ENCODE measurements around the gene ADAMTSL4. TPM values are rescaled to one million over a fixed set of nuclear protein-coding genes. Genes with fewer than 3 reads are reported as not detected.

The ADAMTSL4 gene
- total RNA-seq, 4 donors from 2014 or later, result 30.6 to 76.8 (median 43.3) TPM

DNA sequence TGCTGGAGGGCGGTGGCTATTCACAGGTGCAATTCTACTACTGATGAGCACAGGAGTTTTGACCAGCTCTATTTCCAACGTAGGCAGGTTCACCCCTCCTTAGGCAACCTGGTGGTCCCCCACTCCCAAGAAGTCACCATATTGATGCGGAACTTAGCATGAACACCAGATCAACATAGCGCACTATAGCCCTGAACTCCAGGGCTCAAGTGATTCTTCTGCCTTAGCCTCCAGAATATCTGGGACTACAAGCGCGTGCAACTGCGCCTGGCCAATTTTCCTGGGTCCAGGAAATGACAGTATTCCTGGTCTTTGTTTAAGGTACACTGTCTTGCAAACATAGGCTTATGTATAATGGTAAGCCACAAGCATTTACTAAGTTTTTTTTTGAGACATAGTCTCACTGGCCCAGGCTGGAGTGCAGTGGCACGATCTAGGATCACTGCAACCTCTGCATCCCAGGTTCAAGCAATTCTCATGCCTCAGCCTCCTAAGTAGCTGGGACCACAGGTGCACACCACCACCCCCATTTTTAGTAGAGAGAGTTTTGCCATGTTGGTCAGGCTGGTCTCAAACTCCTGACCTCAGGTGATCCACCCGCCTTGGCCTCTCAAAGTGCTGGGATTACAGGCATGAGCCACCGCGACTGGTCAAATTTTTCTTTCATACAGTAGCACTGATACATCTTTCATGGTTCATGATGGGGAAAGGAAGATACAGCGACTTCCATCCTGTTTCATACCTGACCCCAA, 17.6 kb downstream of the ADAMTSL4 start:
- intact Hi-C loops (cut with DNase I), result no loop called here
- Histone ChIP-seq H3K4me3 (peak overlapping the region in 3 of 4 donors; percentile 36 to 58 (median 37)), H3K27me3 (no peaks in the 10 kb centered on the region), H3K27ac (peak overlapping the region; percentile 92 to 100 (median 98)), H3K4me1 (peaks cover 88 to 100% (median 91%) of the 10 kb centered on the region in 3 donors), H3K9me3 (no peaks in the 10 kb centered on the region), H3K36me3 (peaks cover 0 to 11% (median 0%) of the 10 kb centered on the region in 3 donors)
- no peak for TF ChIP-seq POLR2A (IDR thresholded peaks at IDR 0.05)
- TF ChIP-seq, protein P1, sequence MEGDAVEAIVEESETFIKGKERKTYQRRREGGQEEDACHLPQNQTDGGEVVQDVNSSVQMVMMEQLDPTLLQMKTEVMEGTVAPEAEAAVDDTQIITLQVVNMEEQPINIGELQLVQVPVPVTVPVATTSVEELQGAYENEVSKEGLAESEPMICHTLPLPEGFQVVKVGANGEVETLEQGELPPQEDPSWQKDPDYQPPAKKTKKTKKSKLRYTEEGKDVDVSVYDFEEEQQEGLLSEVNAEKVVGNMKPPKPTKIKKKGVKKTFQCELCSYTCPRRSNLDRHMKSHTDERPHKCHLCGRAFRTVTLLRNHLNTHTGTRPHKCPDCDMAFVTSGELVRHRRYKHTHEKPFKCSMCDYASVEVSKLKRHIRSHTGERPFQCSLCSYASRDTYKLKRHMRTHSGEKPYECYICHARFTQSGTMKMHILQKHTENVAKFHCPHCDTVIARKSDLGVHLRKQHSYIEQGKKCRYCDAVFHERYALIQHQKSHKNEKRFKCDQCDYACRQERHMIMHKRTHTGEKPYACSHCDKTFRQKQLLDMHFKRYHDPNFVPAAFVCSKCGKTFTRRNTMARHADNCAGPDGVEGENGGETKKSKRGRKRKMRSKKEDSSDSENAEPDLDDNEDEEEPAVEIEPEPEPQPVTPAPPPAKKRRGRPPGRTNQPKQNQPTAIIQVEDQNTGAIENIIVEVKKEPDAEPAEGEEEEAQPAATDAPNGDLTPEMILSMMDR (IDR thresholded peaks at IDR 0.05), result no peak
- DNase-seq, result no peak
- WGBS, 2 donors, result 79% methylated on average over 9 to 11 of the region's 12 CpGs

DNA sequence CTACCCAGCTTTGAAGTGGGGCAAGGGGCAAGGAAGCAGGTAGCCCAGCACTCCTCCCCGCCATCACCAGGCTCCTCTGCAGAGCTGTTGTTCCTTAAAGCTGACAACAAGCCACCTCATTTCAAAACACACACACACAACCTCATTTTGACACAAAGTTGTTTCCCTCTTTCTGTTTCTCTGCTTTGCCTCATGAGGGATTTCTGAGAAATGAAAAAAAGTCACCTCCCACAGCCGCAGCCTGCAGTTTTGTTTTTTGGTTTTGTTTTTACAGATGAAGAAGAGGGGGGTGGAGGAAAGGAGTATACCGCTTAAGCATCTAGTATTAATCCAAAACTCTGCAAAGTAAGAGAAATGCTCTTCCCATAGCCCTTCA, 18.1 kb downstream of the ADAMTSL4 start:
- peak in 1 of 4 donors; percentile 45 for TF ChIP-seq POLR2A (IDR thresholded peaks at IDR 0.05)
- TF ChIP-seq, protein P1 (IDR thresholded peaks at IDR 0.05), result no peak
- H3K4me1 ChIP-seq, result peaks cover 82 to 100% (median 93%) of the 10 kb centered on the region in 3 donors
- no peaks in the 10 kb centered on the region for H3K9me3 ChIP-seq
- DNase-seq, result no peak
- no peaks in the 10 kb centered on the region for H3K27me3 ChIP-seq
- 13% methylated on average over 3 of the region's 3 CpGs for WGBS, 2 donors
- peak overlapping the region; percentile 4 to 58 (median 36) for H3K4me3 ChIP-seq
- intact Hi-C loops (cut with DNase I), result no loop called here
- H3K27ac ChIP-seq, result peak overlapping the region; percentile 92 to 100 (median 98)
- H3K36me3 ChIP-seq, result peaks cover 0 to 16% (median 0%) of the 10 kb centered on the region in 3 donors

DNA sequence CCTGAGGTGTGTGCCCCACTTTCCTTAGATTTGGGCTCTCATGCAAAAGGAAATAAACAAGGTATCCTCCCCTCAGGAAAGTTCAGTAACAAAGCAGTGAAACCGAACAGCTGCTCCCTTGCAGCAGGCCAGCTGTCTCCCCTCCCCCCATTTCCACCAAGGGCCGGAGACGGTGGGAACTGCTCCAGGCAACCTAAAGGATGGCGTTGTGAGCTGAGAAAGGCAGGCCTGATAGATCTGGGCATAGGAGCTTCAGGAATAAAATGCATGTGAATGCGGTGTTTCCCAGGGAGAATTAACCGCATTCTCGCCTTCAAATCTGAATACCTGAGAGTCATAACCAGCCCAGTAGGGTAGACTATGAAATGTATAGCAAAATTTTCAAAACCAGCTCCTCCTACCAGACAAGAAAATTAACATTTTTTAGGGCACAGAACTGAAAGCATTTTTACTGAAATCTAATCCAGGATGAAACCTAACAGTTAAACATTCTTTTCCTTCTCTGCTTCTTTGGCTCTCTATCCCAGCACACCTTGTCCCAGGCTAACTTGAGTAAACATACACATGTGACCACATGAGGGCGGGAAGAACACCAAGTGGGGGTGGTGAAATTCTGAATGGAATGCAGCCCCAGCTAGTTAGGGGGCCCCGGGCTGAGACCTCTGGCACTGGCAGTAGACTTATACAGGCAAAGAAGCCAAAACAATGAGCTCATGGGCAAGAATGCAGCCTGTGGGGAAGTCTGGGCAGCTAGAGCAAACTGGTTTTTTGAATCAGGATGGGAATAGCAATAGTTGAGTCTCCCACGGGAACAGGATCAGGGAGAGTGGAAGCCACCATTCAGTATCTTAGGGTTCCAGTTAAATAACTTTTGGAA, 18.7 kb downstream of the ADAMTSL4 start:
- 2 to 3% methylated on average over 10 of the region's 10 CpGs for whole genome bisulfite sequencing, 2 donors
- intact Hi-C loops (cut with DNase I), result no loop called here
- H3K4me1 ChIP-seq, result peaks cover 76 to 100% (median 91%) of the 10 kb centered on the region in 3 donors
- H3K9me3 ChIP-seq, result no peaks in the 10 kb centered on the region
- DNase-seq, result no peak
- peaks cover 0 to 23% (median 5%) of the 10 kb centered on the region in 3 donors for H3K36me3 ChIP-seq
- H3K27me3 ChIP-seq, result no peaks in the 10 kb centered on the region
- peak in 1 of 4 donors; percentile 37 for TF ChIP-seq POLR2A (IDR thresholded peaks at IDR 0.05)
- TF ChIP-seq, protein P1 (IDR thresholded peaks at IDR 0.05), result peak in 2 of 6 experiments; percentile 4 to 17
- peak overlapping the region; percentile 92 to 100 (median 98) for H3K27ac ChIP-seq
- peak overlapping the region; percentile 4 to 58 (median 36) for H3K4me3 ChIP-seq

DNA sequence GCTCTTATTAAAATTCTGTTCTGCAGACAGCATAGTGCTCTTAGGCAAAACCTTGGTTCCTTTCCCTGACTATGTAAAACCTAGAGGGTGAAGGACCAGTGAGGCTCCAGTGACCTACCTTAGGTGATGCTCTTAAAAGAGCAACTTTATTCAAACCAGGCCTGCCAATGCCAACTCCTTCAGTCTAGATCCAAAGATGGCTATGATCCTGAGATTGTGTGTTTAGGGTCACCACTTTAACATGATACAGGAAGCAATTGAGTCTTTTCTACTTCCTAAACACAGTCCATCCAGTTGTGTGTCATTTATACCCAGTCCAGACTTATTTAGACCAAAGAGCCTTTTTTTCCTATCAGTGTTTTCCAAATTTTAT, 19.4 kb downstream of the ADAMTSL4 start:
- intact Hi-C loops (cut with DNase I), result no loop called here
- H3K27ac ChIP-seq, result peak overlapping the region; percentile 92 to 100 (median 98)
- peaks cover 76 to 100% (median 91%) of the 10 kb centered on the region in 3 donors for H3K4me1 ChIP-seq
- peaks cover 0 to 29% (median 12%) of the 10 kb centered on the region in 3 donors for H3K36me3 ChIP-seq
- TF ChIP-seq, protein P1 (IDR thresholded peaks at IDR 0.05), result no peak
- no peak for TF ChIP-seq POLR2A (IDR thresholded peaks at IDR 0.05)
- DNase-seq, result no peak
- H3K9me3 ChIP-seq, result no peaks in the 10 kb centered on the region
- H3K27me3 ChIP-seq, result no peaks in the 10 kb centered on the region
- peak overlapping the region in 3 of 4 donors; percentile 36 to 58 (median 37) for H3K4me3 ChIP-seq
